22Rv1 (cell line): ENCODE results near the gene MPC1L.

ENCODE experiments used
- H3K27ac ChIP-seq: fragments of 450-650 bp; 2 replicates; pipeline ENCODE4 v1.5.1; 2017
- CTCF ChIP-seq: fragments of 450-650 bp; IDR thresholded peaks from 2 replicates; pipeline ENCODE4 v1.5.1; 2017; ENCODE audit warnings: mild to moderate bottlenecking
- ZFX ChIP-seq: fragments of 450-650 bp; IDR thresholded peaks from 2 replicates; pipeline ENCODE4 v1.6.1; 2017; ENCODE audit warnings: antibody characterized with exemption, borderline replicate concordance

The MPC1L gene

GRCh38 chrX:40652664-40653063, 29.4 kb downstream of the MPC1L start:
- H3K27ac ChIP-seq = no peak overlapping the region
- TF ChIP-seq ZFX (no peak), CTCF (no peak)

- TF ChIP-seq CTCF = no peak
- no peak for TF ChIP-seq ZFX
- no peak overlapping the region for H3K27ac ChIP-seq
These were observed 30.3 kb downstream of the MPC1L start for GRCh38 chrX:40653535-40653934.

GRCh38 chrX:40660381-40660780, 37.2 kb downstream of the MPC1L start:
- no peak overlapping the region for H3K27ac ChIP-seq
- no peak for TF ChIP-seq CTCF
- TF ChIP-seq ZFX = no peak

GRCh38 chrX:40661489-40661888, 38.3 kb downstream of the MPC1L start:
- no peak overlapping the region for H3K27ac ChIP-seq
- TF ChIP-seq CTCF (no peak), ZFX (no peak)

GRCh38 chrX:40663078-40663740, 40.0 kb downstream of the MPC1L start:
- TF ChIP-seq CTCF = no peak
- no peak for TF ChIP-seq ZFX
- no peak overlapping the region for H3K27ac ChIP-seq

- H3K27ac ChIP-seq = no peak overlapping the region
- no peak for TF ChIP-seq ZFX
- TF ChIP-seq CTCF = no peak
These were observed 40.8 kb downstream of the MPC1L start for GRCh38 chrX:40663880-40664630.

GRCh38 chrX:40671126-40671525, 47.9 kb downstream of the MPC1L start:
- TF ChIP-seq ZFX (no peak), CTCF (no peak)
- H3K27ac ChIP-seq = no peak overlapping the region
